GM23338 (cell line): ENCODE data around the gene PIK3R5. TPM values are rescaled to one million over a fixed set of nuclear protein-coding genes. Genes with fewer than 3 reads are reported as not detected.

ENCODE experiments used
- ETS1 ChIP-seq: IDR thresholded peaks from 2 replicates; pipeline ENCODE4 v1.6.1; 2016; ENCODE audit warnings: antibody characterized with exemption
- EZH2 ChIP-seq: fragments of 200-600 bp; sonication (generic); IDR thresholded peaks from one replicate; pipeline ENCODE4 v1.8.0; 2017; ENCODE audit warnings: antibody characterized with exemption, mild to moderate bottlenecking, low read depth; ENCODE audit not compliant: unreplicated experiment
- EZH2phosphoT487 ChIP-seq: fragments of 200-600 bp; sonication (generic); IDR thresholded peaks from one replicate; pipeline ENCODE4 v1.8.1; 2018; ENCODE audit warnings: antibody characterized with exemption; ENCODE audit not compliant: unreplicated experiment
- JUNB ChIP-seq: IDR thresholded peaks from one replicate; pipeline ENCODE4 v1.6.1; 2016; ENCODE audit warnings: antibody characterized with exemption; ENCODE audit not compliant: unreplicated experiment
- NANOG ChIP-seq: IDR thresholded peaks from 2 replicates; pipeline ENCODE4 v1.6.1; 2016; ENCODE audit warnings: antibody characterized with exemption, borderline replicate concordance
- POLR2AphosphoS5 ChIP-seq: IDR thresholded peaks from 2 replicates; pipeline ENCODE4 v1.6.1; 2016; ENCODE audit warnings: antibody characterized with exemption, low read depth
- REST ChIP-seq: IDR thresholded peaks from one replicate; pipeline ENCODE4 v1.6.1; 2018; ENCODE audit warnings: antibody characterized with exemption; ENCODE audit not compliant: unreplicated experiment
- ZNF114 ChIP-seq: fragments of 250-450 bp; sonication (Bioruptor Pico); IDR thresholded peaks from 2 replicates; pipeline ENCODE4 v1.5.0; 2020; ENCODE audit warnings: mild to moderate bottlenecking, moderate library complexity
- ZNF331 ChIP-seq: fragments of 250-450 bp; sonication (Bioruptor Pico); IDR thresholded peaks from 2 replicates; pipeline ENCODE4 v1.5.0; 2020; ENCODE audit warnings: low read depth, mild to moderate bottlenecking, moderate library complexity
- ZNF462 ChIP-seq: fragments of 250-450 bp; sonication (Bioruptor Pico); IDR thresholded peaks from 2 replicates; pipeline ENCODE4 v1.5.0; 2020; ENCODE audit warnings: mild to moderate bottlenecking, moderate library complexity
- polyA plus RNA-seq: library from polyadenylated mRNA; unstranded; fragments of >200 nt; fragmentation: Nextera tagmentation; extraction: Ambion mirVana; gene quantifications from 2 replicates; pipeline ENCODE4 v1.2.1, GENCODE V29; 2016
- total RNA-seq: library from RNA; depleted of rRNA; stranded (reverse); fragments of >200 nt; shearing (Covaris generic); gene quantifications from 2 replicates; pipeline ENCODE4 v1.2.3, GENCODE V29; 2014
- TF ChIP-seq, protein P1 (sequence below), 2 experiments: fragments of 200-600 bp in 1 of 2; sonication (generic) in 1 of 2; conservative IDR thresholded peaks; 2 replicates each; pipeline versions ENCODE4 v1.5.1 to v1.6.1; 2016 to 2017; ENCODE audit warnings: antibody characterized with exemption in 2 of 2, low read depth in 2 of 2, mild to moderate bottlenecking in 2 of 2, moderate library complexity in 1 of 2

The PIK3R5 gene
- total and polyA plus RNA-seq, 2 experiments from 2014 or later: 1.7 to 9.4 TPM

GRCh38 chr17:8887301-8887700 lies 78.2 kb downstream of the PIK3R5 start (continued):
- no peak for TF ChIP-seq ZNF462 (CRISPR knock-in tag)
- no peak for TF ChIP-seq ZNF331 (CRISPR knock-in tag)
- TF ChIP-seq, protein P1, sequence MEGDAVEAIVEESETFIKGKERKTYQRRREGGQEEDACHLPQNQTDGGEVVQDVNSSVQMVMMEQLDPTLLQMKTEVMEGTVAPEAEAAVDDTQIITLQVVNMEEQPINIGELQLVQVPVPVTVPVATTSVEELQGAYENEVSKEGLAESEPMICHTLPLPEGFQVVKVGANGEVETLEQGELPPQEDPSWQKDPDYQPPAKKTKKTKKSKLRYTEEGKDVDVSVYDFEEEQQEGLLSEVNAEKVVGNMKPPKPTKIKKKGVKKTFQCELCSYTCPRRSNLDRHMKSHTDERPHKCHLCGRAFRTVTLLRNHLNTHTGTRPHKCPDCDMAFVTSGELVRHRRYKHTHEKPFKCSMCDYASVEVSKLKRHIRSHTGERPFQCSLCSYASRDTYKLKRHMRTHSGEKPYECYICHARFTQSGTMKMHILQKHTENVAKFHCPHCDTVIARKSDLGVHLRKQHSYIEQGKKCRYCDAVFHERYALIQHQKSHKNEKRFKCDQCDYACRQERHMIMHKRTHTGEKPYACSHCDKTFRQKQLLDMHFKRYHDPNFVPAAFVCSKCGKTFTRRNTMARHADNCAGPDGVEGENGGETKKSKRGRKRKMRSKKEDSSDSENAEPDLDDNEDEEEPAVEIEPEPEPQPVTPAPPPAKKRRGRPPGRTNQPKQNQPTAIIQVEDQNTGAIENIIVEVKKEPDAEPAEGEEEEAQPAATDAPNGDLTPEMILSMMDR (conservative IDR thresholded peaks at IDR 0.05; ENCODE audit: low read depth in 2 of 2): no peak
- no peak for TF ChIP-seq ZNF114 (CRISPR knock-in tag)
- no peak for TF ChIP-seq JUNB
- TF ChIP-seq ETS1: no peak
- TF ChIP-seq POLR2AphosphoS5: no peak
- no peak for TF ChIP-seq NANOG
- no peak for TF ChIP-seq EZH2phosphoT487
- no peak for TF ChIP-seq REST
- no peak for TF ChIP-seq EZH2
